Measurements from ENCODE around the gene CLPTM1L.
"Not testable (repeated sequence)": the region's sequence is repeated elsewhere in the genome, so short reads cannot be mapped to it uniquely, and the experiment has no call there.

Gene CLPTM1L

DNA sequence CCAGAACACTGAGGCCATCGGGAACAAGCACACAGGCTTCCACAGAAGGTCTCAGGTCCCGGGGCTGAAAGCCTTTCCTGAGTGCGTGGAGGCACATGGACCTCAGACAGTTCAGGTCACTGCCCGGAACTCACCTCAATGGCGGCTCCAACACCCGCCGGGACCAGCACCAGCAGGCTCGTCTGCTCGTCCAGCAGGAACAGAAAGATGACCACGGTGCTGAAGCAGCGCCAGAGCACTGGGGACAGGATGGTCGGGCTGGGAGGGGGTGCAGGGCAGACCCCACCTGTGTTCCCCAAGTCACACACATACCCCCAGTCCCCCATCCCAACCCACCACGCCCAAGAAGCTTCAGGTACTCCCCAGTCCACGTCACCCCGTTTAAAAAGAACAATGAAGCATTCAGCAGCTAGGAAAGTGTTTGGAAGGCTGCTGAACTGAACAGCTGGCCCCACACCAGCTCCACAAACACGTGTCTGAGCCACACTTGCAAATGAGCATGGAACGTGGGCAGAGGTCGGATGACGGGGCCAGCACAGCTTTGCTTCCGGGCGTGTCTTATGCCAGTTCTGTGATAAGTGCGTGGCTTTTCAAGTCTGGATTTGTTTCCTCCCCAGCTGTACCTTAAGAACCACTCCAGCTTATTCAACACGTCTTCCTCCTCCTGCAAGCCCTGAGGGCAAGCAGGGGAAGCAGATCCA, 14.6 kb downstream of the CLPTM1L start:
- TF ChIP-seq, protein P1, sequence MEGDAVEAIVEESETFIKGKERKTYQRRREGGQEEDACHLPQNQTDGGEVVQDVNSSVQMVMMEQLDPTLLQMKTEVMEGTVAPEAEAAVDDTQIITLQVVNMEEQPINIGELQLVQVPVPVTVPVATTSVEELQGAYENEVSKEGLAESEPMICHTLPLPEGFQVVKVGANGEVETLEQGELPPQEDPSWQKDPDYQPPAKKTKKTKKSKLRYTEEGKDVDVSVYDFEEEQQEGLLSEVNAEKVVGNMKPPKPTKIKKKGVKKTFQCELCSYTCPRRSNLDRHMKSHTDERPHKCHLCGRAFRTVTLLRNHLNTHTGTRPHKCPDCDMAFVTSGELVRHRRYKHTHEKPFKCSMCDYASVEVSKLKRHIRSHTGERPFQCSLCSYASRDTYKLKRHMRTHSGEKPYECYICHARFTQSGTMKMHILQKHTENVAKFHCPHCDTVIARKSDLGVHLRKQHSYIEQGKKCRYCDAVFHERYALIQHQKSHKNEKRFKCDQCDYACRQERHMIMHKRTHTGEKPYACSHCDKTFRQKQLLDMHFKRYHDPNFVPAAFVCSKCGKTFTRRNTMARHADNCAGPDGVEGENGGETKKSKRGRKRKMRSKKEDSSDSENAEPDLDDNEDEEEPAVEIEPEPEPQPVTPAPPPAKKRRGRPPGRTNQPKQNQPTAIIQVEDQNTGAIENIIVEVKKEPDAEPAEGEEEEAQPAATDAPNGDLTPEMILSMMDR (IDR thresholded peaks at IDR 0.05; ENCODE audit: insufficient read depth, low read depth, low read length, missing control alignments), result no peak
- DNase-seq (ENCODE audit: low read depth), result peak; percentile 99
- no peak overlapping the region for H3K4me3 ChIP-seq (ENCODE audit: low read length)

DNA sequence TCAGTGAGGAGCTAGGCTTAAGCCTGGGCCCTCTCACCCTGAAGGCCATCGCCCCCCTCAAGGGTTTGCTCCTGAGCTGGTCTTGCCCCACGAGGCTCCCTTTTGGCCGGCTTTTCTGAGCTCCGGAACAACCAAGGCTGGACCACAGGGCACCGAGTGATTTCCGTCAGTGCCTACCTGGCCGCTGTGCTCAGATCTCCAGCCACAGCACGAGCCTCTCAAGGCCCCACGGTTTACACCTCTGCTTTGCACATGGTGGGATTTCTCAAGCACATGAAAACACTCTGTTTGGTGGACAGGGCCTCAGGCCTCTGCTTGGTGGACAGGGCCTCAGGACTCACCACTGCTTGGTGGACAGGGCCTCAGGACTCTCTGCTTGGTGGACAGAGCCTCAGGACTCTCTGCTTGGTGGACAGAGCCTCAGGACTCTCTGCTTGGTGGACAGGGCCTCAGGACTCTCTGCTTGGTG, 15.8 kb downstream of the CLPTM1L start:
- DNase-seq (ENCODE audit: low read depth), result no peak
- no peak overlapping the region for H3K4me3 ChIP-seq (ENCODE audit: low read length)
- TF ChIP-seq, protein P1 (IDR thresholded peaks at IDR 0.05; ENCODE audit: insufficient read depth, low read depth, low read length, missing control alignments), result no peak

DNA sequence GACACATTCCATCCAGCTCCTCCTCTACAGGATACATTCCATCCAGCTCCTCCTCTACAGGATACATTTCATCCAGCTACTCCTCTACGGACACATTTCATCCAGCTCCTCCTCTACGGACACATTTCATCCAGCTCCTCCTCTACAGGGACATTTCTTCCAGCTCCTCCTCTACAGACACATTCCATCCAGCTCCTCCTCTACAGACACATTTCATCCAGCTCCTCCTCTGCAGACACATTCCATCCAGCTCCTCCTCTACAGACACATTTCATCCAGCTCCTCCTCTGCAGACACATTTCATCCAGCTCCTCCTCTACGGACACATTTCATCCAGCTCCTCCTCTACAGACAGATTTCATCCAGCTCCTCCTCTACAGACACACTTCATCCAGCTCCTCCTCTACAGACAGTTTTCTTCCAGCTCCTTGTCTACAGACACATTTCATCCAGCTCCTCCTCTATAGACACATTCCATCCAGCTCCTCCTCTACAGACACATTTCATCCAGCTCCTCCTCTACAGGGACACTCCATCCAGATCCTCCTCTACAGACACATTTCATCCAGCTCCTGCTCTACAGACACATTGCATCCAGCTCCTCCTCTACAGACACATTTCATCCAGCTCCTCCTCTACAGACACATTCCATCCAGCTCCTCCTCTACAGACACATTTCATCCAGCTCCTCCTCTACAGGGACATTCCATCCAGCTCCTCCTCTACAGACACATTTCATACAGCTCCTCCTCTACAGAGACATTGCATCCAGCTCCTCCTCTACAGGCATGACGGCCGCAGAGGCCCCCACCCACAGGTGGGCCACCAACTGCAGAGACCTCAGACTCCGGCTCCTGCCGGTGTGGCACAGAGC, 16.4 kb downstream of the CLPTM1L start:
- not testable (repeated sequence) for H3K4me3 ChIP-seq (ENCODE audit: low read length)
- DNase-seq (ENCODE audit: low read depth), result peak; percentile 61

DNA sequence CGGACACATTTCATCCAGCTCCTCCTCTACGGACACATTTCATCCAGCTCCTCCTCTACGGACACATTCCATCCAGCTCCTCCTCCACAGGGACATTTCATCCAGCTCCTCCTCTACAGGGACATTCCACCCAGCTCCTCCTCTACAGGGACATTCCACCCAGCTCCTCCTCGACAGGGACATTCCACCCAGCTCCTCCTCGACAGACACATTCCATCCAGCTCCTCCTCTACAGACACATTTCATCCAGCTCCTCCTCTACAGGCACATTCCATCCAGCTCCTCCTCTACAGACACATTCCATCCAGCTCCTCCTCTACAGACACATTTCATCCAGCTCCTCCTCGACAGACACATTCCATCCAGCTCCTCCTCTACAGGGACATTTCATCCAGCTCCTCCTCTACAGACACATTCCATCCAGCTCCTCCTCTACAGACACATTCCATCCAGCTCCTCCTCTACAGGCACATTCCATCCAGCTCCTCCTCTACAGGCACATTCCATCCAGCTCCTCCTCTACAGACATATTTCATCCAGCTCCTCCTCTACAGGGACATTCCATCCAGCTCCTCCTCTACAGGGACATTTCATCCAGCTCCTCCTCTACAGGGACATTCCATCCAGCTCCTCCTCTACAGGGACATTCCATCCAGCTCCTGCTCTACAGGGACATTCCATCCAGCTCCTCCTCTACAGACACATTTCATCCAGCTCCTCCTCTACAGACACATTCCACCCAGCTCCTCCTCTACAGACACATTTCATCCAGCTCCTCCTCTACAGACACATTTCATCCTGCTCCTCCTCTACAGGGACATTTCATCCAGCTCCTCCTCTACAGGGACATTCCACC, 17.8 kb downstream of the CLPTM1L start:
- H3K4me3 ChIP-seq (ENCODE audit: low read length), result not testable (repeated sequence)
- DNase-seq (ENCODE audit: low read depth), result peak; percentile 54

DNA sequence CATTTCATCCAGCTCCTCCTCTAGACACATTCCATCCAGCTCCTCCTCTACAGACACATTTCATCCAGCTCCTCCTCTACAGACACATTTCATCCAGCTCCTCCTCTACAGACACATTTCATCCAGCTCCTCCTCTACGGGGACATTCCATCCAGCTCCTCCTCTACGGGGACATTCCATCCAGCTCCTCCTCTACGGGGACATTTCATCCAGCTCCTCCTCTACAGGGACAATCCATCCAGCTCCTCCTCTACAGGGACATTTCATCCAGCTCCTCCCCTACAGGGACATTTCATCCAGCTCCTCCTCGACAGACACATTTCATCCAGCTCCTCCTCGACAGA, 18.4 kb downstream of the CLPTM1L start:
- DNase-seq (ENCODE audit: low read depth); H3K4me3 ChIP-seq (ENCODE audit: low read length): not testable (repeated sequence)

DNA sequence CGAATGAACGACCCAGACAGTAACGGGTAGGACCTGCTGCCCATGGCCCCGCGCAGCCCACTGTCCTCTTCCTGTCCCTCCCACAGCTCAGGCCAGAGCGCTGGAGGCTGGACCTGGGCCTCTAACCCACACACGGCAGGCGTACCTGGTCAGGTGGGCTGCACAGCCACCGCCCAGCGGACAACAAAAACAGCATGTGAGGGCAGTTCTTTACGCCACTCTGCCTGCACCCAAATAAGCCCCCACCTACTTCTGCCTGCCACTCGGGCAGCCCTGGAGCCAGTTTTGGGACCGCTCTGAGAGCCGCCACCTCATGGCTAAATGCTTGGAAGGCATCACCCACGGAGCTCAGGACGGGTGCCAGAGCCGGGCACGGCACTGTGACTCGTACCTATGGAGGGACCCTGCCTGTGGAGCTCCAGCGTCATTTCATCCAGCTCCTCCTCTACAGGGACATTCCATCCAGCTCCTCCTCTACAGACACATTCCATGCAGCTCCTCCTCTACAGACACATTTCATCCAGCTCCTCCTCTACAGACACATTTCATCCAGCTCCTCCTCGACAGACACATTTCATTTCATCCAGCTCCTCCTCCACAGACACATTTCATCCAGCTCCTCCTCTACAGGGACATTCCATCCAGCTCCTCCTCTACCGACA, 18.9 kb downstream of the CLPTM1L start:
- DNase-seq (ENCODE audit: low read depth), result no peak
- H3K4me3 ChIP-seq (ENCODE audit: low read length), result no peak overlapping the region
- TF ChIP-seq, protein P1 (IDR thresholded peaks at IDR 0.05; ENCODE audit: insufficient read depth, low read depth, low read length, missing control alignments), result no peak

DNA sequence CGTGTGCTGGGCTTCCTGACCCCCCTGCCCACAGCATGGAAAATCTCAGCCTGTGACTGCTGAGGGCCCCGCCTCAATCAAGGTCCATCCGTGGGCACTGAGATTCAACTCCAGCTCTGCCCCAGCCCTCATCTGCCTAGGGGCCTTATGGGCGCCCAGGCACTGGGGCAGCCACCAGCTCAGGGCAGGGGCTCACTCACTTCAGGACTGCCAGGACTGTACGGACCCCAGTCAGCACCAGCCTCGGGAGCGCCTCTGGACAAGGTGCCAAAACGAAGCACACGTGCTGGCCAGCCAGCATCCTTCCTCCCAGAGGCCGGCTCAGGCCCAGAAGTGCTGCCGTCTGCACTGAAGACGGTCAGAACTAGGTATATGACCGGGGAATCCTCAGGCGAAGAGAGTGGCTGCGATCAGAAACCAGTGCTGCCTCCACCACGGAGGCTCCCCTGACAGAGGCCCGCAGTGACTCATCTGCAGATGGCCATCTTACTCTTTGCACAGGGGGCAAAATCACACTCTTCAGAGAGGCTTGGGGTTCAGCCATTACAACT, 19.6 kb downstream of the CLPTM1L start:
- no peak for DNase-seq (ENCODE audit: low read depth)
- no peak overlapping the region for H3K4me3 ChIP-seq (ENCODE audit: low read length)
- TF ChIP-seq, protein P1 (IDR thresholded peaks at IDR 0.05; ENCODE audit: insufficient read depth, low read depth, low read length, missing control alignments), result no peak
